Measurements from ENCODE around the gene SLC24A3.

The SLC24A3 gene

DNA sequence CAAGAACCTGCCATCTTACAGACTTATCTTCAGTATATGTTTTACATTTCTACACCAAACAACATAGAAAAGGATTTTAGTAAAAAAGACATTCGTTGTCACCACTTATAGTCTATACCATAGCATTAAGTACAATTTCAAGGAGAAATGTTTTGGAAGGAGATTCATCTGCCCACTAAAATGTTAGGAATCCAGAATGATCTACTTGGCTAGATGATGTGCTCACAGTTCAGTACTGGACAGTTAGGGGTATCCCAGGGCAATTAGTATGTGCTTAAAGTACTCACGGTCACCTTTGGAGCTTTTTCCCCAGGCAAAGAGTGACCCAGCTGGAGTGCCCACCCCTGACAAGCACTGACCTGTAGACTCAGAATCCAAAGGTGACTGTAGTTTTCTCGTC is 222.9 kb downstream of the SLC24A3 start:
- no peak for DNase-seq (ENCODE audit: low read depth)
- TF ChIP-seq, protein P1, sequence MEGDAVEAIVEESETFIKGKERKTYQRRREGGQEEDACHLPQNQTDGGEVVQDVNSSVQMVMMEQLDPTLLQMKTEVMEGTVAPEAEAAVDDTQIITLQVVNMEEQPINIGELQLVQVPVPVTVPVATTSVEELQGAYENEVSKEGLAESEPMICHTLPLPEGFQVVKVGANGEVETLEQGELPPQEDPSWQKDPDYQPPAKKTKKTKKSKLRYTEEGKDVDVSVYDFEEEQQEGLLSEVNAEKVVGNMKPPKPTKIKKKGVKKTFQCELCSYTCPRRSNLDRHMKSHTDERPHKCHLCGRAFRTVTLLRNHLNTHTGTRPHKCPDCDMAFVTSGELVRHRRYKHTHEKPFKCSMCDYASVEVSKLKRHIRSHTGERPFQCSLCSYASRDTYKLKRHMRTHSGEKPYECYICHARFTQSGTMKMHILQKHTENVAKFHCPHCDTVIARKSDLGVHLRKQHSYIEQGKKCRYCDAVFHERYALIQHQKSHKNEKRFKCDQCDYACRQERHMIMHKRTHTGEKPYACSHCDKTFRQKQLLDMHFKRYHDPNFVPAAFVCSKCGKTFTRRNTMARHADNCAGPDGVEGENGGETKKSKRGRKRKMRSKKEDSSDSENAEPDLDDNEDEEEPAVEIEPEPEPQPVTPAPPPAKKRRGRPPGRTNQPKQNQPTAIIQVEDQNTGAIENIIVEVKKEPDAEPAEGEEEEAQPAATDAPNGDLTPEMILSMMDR (IDR thresholded peaks at IDR 0.05; ENCODE audit: low read length, missing control alignments), result no peak
- H3K4me3 ChIP-seq (replicated peaks; ENCODE audit: low read depth, low read length), result no peak overlapping the region

DNA sequence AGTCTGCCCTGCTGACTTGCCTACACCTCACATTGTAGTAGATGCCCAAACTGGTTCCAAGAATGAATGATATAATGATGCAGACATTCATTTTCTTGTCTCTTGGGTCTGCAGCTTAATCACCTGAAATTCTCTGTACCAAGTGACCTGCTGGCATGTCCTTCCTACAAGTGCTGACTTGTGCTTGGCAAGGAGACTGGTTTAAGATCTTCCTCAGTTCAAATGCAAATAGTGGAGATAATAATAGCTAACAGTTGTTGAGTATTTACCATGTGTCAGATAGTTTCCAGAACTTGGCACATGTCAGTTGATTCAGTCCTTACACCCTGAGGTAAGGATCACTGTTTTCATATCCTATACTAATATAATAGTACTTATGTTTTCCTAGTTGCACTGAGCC is 223.4 kb downstream of the SLC24A3 start:
- TF ChIP-seq, protein P1 (IDR thresholded peaks at IDR 0.05; ENCODE audit: low read length, missing control alignments), result no peak
- H3K4me3 ChIP-seq (replicated peaks; ENCODE audit: low read depth, low read length), result no peak overlapping the region
- DNase-seq (ENCODE audit: low read depth), result no peak

DNA sequence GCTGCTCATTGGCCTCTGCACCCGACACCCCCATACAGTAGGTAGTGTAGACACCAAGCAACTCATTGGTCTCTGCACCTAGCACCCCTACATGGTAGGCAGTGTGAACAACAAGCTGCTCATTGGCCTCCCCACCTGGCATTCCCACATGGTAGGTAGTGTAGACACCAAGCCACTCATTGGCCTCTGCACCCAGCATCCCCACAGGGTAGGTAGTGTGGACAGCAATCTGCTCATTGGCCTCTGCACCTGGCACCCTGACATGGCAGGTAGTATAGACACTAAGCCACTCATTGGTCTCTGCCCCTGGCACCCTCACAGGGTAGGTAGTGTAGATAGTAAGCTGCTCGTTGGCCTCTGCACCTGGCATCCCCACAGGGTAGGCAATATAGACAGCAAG is 226.0 kb downstream of the SLC24A3 start:
- TF ChIP-seq, protein P1 (IDR thresholded peaks at IDR 0.05; ENCODE audit: low read length, missing control alignments), result no peak
- no peak overlapping the region for H3K4me3 ChIP-seq (replicated peaks; ENCODE audit: low read depth, low read length)
- DNase-seq (ENCODE audit: low read depth), result no peak

DNA sequence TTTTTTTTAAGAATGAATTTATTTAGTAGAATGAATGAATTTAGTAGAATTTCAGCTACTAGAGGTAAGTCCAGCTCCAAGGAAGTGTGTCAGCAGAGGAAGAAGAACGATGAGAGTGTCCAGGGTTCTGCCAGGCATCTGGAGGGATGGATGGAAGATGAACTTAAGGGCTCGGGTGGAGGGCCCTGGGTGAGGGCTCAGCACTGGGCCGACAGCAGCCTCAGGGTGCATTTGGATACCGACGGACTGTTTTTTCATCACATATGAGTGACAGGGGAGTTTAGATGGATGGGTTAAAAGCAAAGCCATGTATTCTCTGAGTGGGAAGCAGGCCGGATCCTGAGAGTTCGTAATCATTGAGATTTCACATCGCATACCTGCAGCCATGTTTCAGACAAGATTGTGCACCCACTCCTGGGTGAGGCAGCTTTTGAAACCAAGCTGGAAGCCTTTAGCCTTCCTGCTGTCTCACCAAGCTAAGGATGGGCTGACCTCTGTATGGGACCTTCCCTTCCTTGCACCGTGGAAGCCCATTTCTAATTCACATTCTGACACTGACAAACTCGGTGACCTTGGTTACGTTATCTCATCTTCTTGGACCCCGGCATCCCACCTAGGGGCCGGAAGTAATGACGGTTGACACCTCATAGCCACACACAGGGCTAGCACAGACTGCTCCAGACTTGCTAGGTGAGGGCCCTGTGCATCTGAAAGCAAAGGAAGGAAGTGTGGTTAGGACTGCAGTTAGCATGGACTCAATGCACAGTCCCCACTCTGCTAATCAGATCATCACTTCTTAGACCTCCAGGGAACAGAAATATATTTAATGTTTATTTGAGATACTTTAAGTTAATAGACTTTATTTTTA is 228.5 kb downstream of the SLC24A3 start:
- no peak overlapping the region for H3K4me3 ChIP-seq (replicated peaks; ENCODE audit: low read depth, low read length)

DNA sequence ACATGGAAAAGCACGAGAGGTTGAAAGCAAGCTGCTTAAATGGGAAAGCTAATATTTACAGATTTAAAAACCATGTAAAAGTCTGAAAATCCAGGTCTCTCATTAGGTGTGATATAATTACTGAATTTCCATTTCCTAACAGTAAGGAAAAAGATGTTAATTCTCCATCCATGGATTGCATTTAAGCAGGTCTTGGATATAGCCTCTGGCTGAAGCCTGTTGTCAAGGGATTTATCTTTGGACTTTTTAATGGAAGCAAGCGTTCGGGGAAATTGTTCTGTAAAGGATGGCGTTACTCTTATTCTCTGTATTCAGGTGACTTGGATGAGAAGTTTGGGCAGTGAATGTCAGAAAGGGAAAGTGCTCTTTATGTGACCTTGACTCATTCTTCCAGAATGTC is 233.8 kb downstream of the SLC24A3 start:
- H3K4me3 ChIP-seq (replicated peaks; ENCODE audit: low read depth, low read length), result no peak overlapping the region
- TF ChIP-seq, protein P1 (IDR thresholded peaks at IDR 0.05; ENCODE audit: low read length, missing control alignments), result no peak
- DNase-seq (ENCODE audit: low read depth), result no peak

More for the DNA sequence above, 228.5 kb downstream of the SLC24A3 start:
- no peak for DNase-seq (ENCODE audit: low read depth)
- TF ChIP-seq, protein P1 (IDR thresholded peaks at IDR 0.05; ENCODE audit: low read length, missing control alignments), result no peak

DNA sequence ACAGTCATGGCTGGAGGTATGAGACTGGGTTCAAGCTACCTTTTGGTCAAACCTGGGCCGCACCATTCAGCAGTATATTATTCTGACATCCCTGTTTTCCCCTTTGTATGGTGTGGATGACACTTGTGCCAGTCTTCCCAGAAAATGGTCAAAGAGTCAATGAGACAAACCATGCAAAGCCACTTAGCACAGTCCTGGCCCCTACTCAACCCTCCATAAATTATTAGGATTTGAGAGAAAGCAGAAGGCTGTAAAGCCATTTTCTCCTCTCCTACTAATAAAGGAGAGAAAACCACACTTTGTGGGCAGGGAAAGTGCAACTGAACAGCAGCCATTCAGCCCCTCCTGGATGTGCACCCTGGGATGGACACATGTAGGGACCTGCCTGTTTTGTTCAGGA is 236.2 kb downstream of the SLC24A3 start:
- TF ChIP-seq, protein P1 (IDR thresholded peaks at IDR 0.05; ENCODE audit: low read length, missing control alignments), result no peak
- H3K4me3 ChIP-seq (replicated peaks; ENCODE audit: low read depth, low read length), result no peak overlapping the region
- DNase-seq (ENCODE audit: low read depth), result no peak

DNA sequence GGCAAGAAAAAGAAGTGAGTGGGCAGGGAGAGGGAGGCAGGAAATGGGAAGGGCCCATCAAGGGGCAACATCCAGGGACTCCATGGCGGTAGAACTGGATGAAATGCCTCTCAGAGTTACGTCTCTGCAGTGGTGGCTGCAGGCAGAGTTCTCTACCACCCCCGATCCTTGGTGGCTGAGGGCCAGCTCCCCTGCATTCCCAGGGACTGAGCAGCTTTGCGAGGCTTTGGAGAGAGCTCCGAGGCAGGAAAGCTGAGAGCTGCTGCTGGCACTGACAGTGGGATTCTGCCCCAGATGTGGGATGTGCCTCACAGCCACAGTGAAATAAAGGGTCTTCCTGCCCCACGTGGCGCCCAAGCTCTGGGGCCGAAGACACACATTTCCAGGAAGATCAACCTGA is 236.6 kb downstream of the SLC24A3 start:
- no peak for DNase-seq (ENCODE audit: low read depth)
- TF ChIP-seq, protein P1 (IDR thresholded peaks at IDR 0.05; ENCODE audit: low read length, missing control alignments), result no peak
- no peak overlapping the region for H3K4me3 ChIP-seq (replicated peaks; ENCODE audit: low read depth, low read length)

Data from fibroblast of pulmonary artery (primary cell).